Skeletal muscle cell (primary cell): ENCODE results near the gene TSPAN31.

Source experiments
- DNase-seq: peaks from one replicate; pipeline ENCODE4 v3.0.0-alpha.2; 2010; ENCODE audit warnings: low read depth
- H3K4me3 ChIP-seq: 2 replicates; pipeline ENCODE4 v1.5.1; 2011; ENCODE audit warnings: low read depth, mild to moderate bottlenecking, control low read depth, low read length, moderate library complexity

The TSPAN31 gene

GRCh38 chr12:57732726-57733593, 11.9 kb upstream of the TSPAN31 start:
- no peak for DNase-seq
- H3K4me3 ChIP-seq, result no peak overlapping the region

- DNase-seq, result no peak
- no peak overlapping the region for H3K4me3 ChIP-seq
Observed at GRCh38 chr12:57733928-57734327, 10.9 kb upstream of the TSPAN31 start.

- DNase-seq, result no peak
- no peak overlapping the region for H3K4me3 ChIP-seq
Observed at GRCh38 chr12:57734591-57734990, 10.2 kb upstream of the TSPAN31 start.

GRCh38 chr12:57735198-57735855, 9.5 kb upstream of the TSPAN31 start:
- peak overlapping the region; percentile 37 for H3K4me3 ChIP-seq
- DNase-seq, result no peak

GRCh38 chr12:57735952-57736740, 8.7 kb upstream of the TSPAN31 start:
- no peak for DNase-seq
- peak overlapping the region; percentile 37 for H3K4me3 ChIP-seq

GRCh38 chr12:57736741-57737466, 7.9 kb upstream of the TSPAN31 start:
- no peak for DNase-seq
- H3K4me3 ChIP-seq, result no peak overlapping the region

GRCh38 chr12:57737467-57738460, 7.1 kb upstream of the TSPAN31 start:
- H3K4me3 ChIP-seq, result peak overlapping the region; percentile 42

GRCh38 chr12:57738661-57739237, 6.1 kb upstream of the TSPAN31 start, which contains the start of gene AGAP2:
Gene AGAP2, minus strand, starts transcription at chr12:57738742. Its CDS starts 496 bp downstream, at chr12:57738246.
- no peak for DNase-seq
- H3K4me3 ChIP-seq, result peak within 1 kb of the TSS; percentile 42

More at GRCh38 chr12:57737467-57738460, 7.1 kb upstream of the TSPAN31 start:
- DNase-seq, result no peak

GRCh38 chr12:57739387-57739786, 5.5 kb upstream of the TSPAN31 start:
- no peak overlapping the region for H3K4me3 ChIP-seq
- DNase-seq, result no peak

GRCh38 chr12:57739914-57740538, 4.8 kb upstream of the TSPAN31 start:
- no peak overlapping the region for H3K4me3 ChIP-seq
- no peak for DNase-seq

- no peak overlapping the region for H3K4me3 ChIP-seq
- no peak for DNase-seq
Observed at GRCh38 chr12:57740656-57741412, 4.0 kb upstream of the TSPAN31 start.

GRCh38 chr12:57741413-57741789, 3.4 kb upstream of the TSPAN31 start:
- H3K4me3 ChIP-seq, result no peak overlapping the region

GRCh38 chr12:57741844-57742738, 2.7 kb upstream of the TSPAN31 start:
- DNase-seq, result no peak

More at GRCh38 chr12:57741413-57741789, 3.4 kb upstream of the TSPAN31 start:
- DNase-seq, result no peak

GRCh38 chr12:57743769-57744168, 1.1 kb upstream of the TSPAN31 start:
- DNase-seq, result no peak
- no peak overlapping the region for H3K4me3 ChIP-seq

More at GRCh38 chr12:57741844-57742738, 2.7 kb upstream of the TSPAN31 start:
- no peak overlapping the region for H3K4me3 ChIP-seq

- DNase-seq, result peak; percentile 62
- H3K4me3 ChIP-seq, result peak overlapping the region; percentile 93
Observed at GRCh38 chr12:57744194-57744776, 554 bp upstream of the TSPAN31 start.
